GM12878 (cell line): ENCODE results near the gene ASPHD1. TPM values are rescaled to one million over a fixed set of nuclear protein-coding genes. Genes with fewer than 3 reads are reported as not detected.

Experiments
- ATAC-seq: fragments of 200-7000 bp; cut with Tn5 transposase; 3 replicates; pipeline ENCODE4 v1.9.1; 2020; ENCODE audit warnings: mild to moderate bottlenecking, moderate library complexity
- BruUV-seq: library from RNA; stranded (reverse); fragments of 400-500 nt; replicated peaks from 2 replicates; lab custom pipeline; 2021; lab: Mats Ljungman, UMichigan
- CTCF ChIA-PET: fragments of 300-600 bp; sonication (Branson Sonifier 250); formaldehyde crosslinking; extraction: SDS; loops from one replicate; lab custom pipeline; 2021; ENCODE audit warnings: inconsistent platforms; lab: Yijun Ruan, JAX
- POLR2A ChIA-PET: fragments of 350-600 bp; formaldehyde crosslinking; extraction: SDS; loops from one replicate; lab custom pipeline; 2021; ENCODE audit warnings: inconsistent platforms; lab: Charles Lee
- RAD21 ChIA-PET: fragments of 300-600 bp; sonication (Branson Sonifier 250); formaldehyde crosslinking; loops from one replicate; lab custom pipeline; 2023; ENCODE audit warnings: antibody characterized with exemption; ENCODE audit not compliant: unreplicated experiment; lab: Charles Lee
- SMC1A ChIA-PET: fragments of 300-600 bp; sonication (Branson Sonifier 250); formaldehyde crosslinking; loops from one replicate; lab custom pipeline; 2023; ENCODE audit not compliant: unreplicated experiment, uncharacterized antibody; lab: Charles Lee
- DNase-seq: peaks from one replicate; pipeline ENCODE4 v3.0.0-alpha.2; 2011; ENCODE audit warnings: low read depth, low spot score
- FAIRE-seq: peaks from 3 replicates; lab custom pipeline; 2011; peaks lifted over from hg19 to GRCh38; lab: Jason Lieb, UNC
- H2AFZ ChIP-seq: 2 replicates; pipeline ENCODE4 v1.6.0; 2011; ENCODE audit warnings: low read depth, low read length, control low read depth; ENCODE audit not compliant: control insufficient read depth
- H3K27ac ChIP-seq: 2 replicates; pipeline ENCODE4 v1.5.1; 2011; ENCODE audit warnings: control low read depth; ENCODE audit not compliant: control insufficient read depth, insufficient read depth
- H3K27me3 ChIP-seq, 2 experiments: replicated peaks in 1 of 2; 2 replicates each; pipeline versions ENCODE4 v1.6.0 to v1.6.1; 2011; ENCODE audit warnings: low read length in 1 of 2; ENCODE audit not compliant: control insufficient read depth in 2 of 2, insufficient read depth in 2 of 2
- H3K36me3 ChIP-seq, 2 experiments: 2 replicates each; pipeline ENCODE4 v1.5.1; 2011; ENCODE audit warnings: low read length in 1 of 2; ENCODE audit not compliant: control insufficient read depth in 2 of 2, insufficient read depth in 2 of 2
- H3K4me1 ChIP-seq: 2 replicates; pipeline ENCODE4 v1.6.1; 2011; ENCODE audit warnings: mild to moderate bottlenecking, low read length, moderate library complexity, mixed read lengths; ENCODE audit not compliant: control insufficient read depth, insufficient read depth
- H3K4me2 ChIP-seq: 2 replicates; pipeline ENCODE4 v1.6.0; 2011; ENCODE audit warnings: control low read depth; ENCODE audit not compliant: control insufficient read depth, insufficient read depth
- H3K4me3 ChIP-seq: fragments of 200-600 bp; sonication (generic); 2 replicates; pipeline ENCODE4 v1.5.1; 2016
- H3K79me2 ChIP-seq: 2 replicates; pipeline ENCODE4 v1.6.0; 2011; ENCODE audit warnings: low read length; ENCODE audit not compliant: control insufficient read depth, insufficient read depth
- H3K9ac ChIP-seq: 2 replicates; pipeline ENCODE4 v1.8.0; 2011; ENCODE audit warnings: low read length, control low read depth, mixed read lengths; ENCODE audit not compliant: control insufficient read depth, insufficient read depth
- H3K9me3 ChIP-seq: replicated peaks from 3 replicates; pipeline ENCODE4 v1.5.1; 2011; ENCODE audit warnings: mild to moderate bottlenecking, low read length; ENCODE audit not compliant: control insufficient read depth, insufficient read depth
- H4K20me1 ChIP-seq: 2 replicates; pipeline ENCODE4 v1.6.0; 2011; ENCODE audit not compliant: control insufficient read depth, insufficient read depth
- EGR1 ChIP-seq, 2 experiments: IDR thresholded peaks; 1 replicate in 1 of 2; 2 replicates in 1 of 2; pipeline ENCODE4 v1.6.1; 2011 to 2012; ENCODE audit warnings: low read depth in 2 of 2, low read length in 2 of 2, borderline replicate concordance in 1 of 2, mild to moderate bottlenecking in 1 of 2, moderate library complexity in 1 of 2
- IRF4 ChIP-seq: IDR thresholded peaks from 2 replicates; pipeline ENCODE4 v1.6.1; 2011; ENCODE audit warnings: low read depth, low read length
- SMC3 ChIP-seq: IDR thresholded peaks from 2 replicates; pipeline ENCODE4 v1.6.1; 2011; ENCODE audit warnings: low read length, improper control_type of control experiment, borderline replicate concordance
- SPI1 ChIP-seq: IDR thresholded peaks from 2 replicates; pipeline ENCODE4 v1.6.1; 2011; ENCODE audit warnings: low read depth, mild to moderate bottlenecking, low read length, moderate library complexity, borderline replicate concordance; ENCODE audit not compliant: insufficient read depth
- WGBS: methylation state at CpG from one replicate; pipeline ENCODE4 v1.1.6; 2016; ENCODE audit warnings: low lambda C conversion rate; ENCODE audit not compliant: insufficient replicate concordance, insufficient coverage; ENCODE audit errors: missing lambda C conversion rate; 5-methylcytosine and 5-hydroxymethylcytosine counted together
- in situ Hi-C: fragments of 300-500 bp; cut with MboI; formaldehyde crosslinking; loops from 9 replicates; pipeline ENCODE4 v1.14.3; 2018; ENCODE audit warnings: mixed read lengths
- intact Hi-C: fragments of 100-400 bp; cut with micrococcal nuclease; formaldehyde crosslinking; loops from one replicate; pipeline ENCODE4 v1.14.2; 2022; ENCODE audit not compliant: unreplicated experiment
- polyA plus RNA-seq, 11 experiments: library from polyadenylated mRNA; depleted of rRNA in 4 of 11; unstranded in 6 of 11; stranded (reverse) in 5 of 11; fragments of >200 nt; fragmentation: Nextera tagmentation in 4 of 11; fragmentation: Illumina TruSeq in 1 of 11; extraction: Ambion mirVana in 4 of 11; extraction: Trizol in 1 of 11; gene quantifications; 1 replicate in 1 of 11; 2 replicates in 10 of 11; pipeline versions ENCODE4 v1.2.1 to v1.2.3, GENCODE V29; 2011 to 2016; ENCODE audit warnings: inconsistent platforms in 2 of 11, missing spikeins in 2 of 11, low read depth in 1 of 11
- total RNA-seq, 4 experiments: library from RNA; depleted of rRNA in 3 of 4; stranded (reverse); fragments of >200 nt in 3 of 4; fragmentation: Illumina TruSeq in 1 of 4; extraction: Trizol in 1 of 4; gene quantifications; 2 replicates each; pipeline versions ENCODE4 v1.2.1 to v1.2.3, GENCODE V29; 2013 to 2021
- TF ChIP-seq, protein P1 (sequence below): IDR thresholded peaks from 2 replicates; pipeline ENCODE4 v1.6.1; 2012; ENCODE audit warnings: mild to moderate bottlenecking, low read depth, low read length

ASPHD1 gene
- total and polyA plus RNA-seq, 10 of the 15 experiments (the other 5 are each of a cell fraction or from before 2014, with no cell fraction given) = not detected

DNA sequence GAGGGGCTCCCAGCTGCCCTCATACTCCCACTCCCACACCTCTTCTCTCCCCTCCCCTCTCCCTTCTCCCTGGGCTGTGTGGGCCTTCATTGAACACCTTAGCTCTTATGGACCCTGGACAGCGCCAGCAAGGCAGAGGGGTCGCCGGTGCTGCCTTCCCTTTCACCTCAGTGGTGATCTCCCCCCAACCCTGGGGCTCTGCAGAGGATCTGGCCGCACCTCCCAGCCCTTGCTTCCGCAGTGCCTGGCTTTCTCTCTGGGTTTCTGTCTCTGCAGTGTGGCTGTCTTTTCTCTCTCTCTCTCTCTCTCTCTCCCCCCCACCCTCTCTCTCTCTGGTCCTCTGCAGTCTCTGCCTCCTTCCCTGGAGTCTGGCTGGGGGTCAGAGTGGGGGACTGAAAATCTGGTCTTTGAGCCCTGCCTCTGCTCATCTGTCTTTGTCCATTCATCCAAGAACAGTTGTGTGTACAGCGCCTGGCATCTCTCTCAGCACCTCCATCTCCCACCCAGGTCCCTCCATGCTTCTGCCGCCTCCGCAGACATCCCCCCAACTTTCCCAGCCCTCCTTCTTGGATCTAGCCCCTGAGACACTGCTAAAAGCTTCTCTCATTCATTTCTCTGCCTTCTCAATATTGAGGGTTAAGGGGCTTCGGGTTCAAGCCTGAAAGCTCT, 2.0 kb upstream of the ASPHD1 start:
- H3K27me3 ChIP-seq = no peaks in the 10 kb centered on the region; a peak in 1 of 4 replicates
- H3K4me1 ChIP-seq = peaks cover 3% of the 10 kb centered on the region; the same call in 1 of the 2 replicates
- ATAC-seq (no peak), FAIRE-seq (no peak), DNase-seq (no peak)
- WGBS = 17% methylated on average over 9 of the region's 9 CpGs
- in situ Hi-C loops (no loop called here), intact Hi-C loops (no loop called here)
- BruUV-seq = no TSS peak
- SMC1A ChIA-PET = no interaction called here
- TF ChIP-seq SMC3 = no peak
- TF ChIP-seq, protein P1, sequence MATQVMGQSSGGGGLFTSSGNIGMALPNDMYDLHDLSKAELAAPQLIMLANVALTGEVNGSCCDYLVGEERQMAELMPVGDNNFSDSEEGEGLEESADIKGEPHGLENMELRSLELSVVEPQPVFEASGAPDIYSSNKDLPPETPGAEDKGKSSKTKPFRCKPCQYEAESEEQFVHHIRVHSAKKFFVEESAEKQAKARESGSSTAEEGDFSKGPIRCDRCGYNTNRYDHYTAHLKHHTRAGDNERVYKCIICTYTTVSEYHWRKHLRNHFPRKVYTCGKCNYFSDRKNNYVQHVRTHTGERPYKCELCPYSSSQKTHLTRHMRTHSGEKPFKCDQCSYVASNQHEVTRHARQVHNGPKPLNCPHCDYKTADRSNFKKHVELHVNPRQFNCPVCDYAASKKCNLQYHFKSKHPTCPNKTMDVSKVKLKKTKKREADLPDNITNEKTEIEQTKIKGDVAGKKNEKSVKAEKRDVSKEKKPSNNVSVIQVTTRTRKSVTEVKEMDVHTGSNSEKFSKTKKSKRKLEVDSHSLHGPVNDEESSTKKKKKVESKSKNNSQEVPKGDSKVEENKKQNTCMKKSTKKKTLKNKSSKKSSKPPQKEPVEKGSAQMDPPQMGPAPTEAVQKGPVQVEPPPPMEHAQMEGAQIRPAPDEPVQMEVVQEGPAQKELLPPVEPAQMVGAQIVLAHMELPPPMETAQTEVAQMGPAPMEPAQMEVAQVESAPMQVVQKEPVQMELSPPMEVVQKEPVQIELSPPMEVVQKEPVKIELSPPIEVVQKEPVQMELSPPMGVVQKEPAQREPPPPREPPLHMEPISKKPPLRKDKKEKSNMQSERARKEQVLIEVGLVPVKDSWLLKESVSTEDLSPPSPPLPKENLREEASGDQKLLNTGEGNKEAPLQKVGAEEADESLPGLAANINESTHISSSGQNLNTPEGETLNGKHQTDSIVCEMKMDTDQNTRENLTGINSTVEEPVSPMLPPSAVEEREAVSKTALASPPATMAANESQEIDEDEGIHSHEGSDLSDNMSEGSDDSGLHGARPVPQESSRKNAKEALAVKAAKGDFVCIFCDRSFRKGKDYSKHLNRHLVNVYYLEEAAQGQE = peak; percentile 67; the same call in 1 of the 2 replicates
- no peak for TF ChIP-seq SPI1
- TF ChIP-seq IRF4 = no peak
- no peak for TF ChIP-seq EGR1 (IDR thresholded peaks at IDR 0.05; ENCODE audit: borderline replicate concordance in 1 of 2, low read depth in 2 of 2, low read length in 2 of 2)
- no peak overlapping the region for H3K9ac ChIP-seq
- RAD21 ChIA-PET = no interaction called here
- POLR2A ChIA-PET = no interaction called here
- no peak overlapping the region for H3K4me2 ChIP-seq
- H3K36me3 ChIP-seq = no peaks in the 10 kb centered on the region
- no peaks in the 10 kb centered on the region for H3K9me3 ChIP-seq
- H3K27ac ChIP-seq = no peak overlapping the region
- no peaks in the 10 kb centered on the region for H3K79me2 ChIP-seq
- no peaks in the 10 kb centered on the region for H4K20me1 ChIP-seq
- H2AFZ ChIP-seq = no peak overlapping the region
- CTCF ChIA-PET = interaction anchor here (0.5 to 1.3 kb wide), 2 partner anchors 133 to 205 kb away, joined by 3 read pairs; partner anchors contain the start of gene TLCD3B
- no peak overlapping the region for H3K4me3 ChIP-seq
